HG03095 (cell line): ENCODE measurements around the gene EPB41L4A.

Source experiments
- ATAC-seq: cut with Tn5 transposase; IDR thresholded peaks from one replicate; pipeline ENCODE4 v1.9.1; 2021; ENCODE audit warnings: moderate library complexity; ENCODE audit not compliant: unreplicated experiment

Gene EPB41L4A

GRCh38 chr5:112165897-112166737 is 253.0 kb downstream of the EPB41L4A start:
- ATAC-seq = no peak

DNA sequence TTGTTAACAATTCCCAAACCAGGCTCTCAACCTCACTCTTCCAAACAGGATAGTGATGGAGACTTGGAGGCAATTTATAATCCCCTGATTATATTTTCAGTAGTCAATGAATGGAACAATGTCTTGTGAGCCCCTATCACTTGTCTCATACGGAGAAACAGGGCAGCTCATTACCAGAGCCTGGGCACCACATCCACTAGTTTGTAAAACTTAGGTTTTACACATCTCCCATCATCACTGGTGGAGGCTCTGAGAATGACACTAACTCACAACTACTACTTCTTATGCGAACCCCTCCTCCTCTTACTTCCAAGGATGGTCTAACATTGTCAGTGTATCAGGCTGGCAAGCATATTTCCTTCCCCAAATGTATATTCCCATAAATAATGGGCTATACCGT is 253.7 kb downstream of the EPB41L4A start:
- ATAC-seq = no peak

DNA sequence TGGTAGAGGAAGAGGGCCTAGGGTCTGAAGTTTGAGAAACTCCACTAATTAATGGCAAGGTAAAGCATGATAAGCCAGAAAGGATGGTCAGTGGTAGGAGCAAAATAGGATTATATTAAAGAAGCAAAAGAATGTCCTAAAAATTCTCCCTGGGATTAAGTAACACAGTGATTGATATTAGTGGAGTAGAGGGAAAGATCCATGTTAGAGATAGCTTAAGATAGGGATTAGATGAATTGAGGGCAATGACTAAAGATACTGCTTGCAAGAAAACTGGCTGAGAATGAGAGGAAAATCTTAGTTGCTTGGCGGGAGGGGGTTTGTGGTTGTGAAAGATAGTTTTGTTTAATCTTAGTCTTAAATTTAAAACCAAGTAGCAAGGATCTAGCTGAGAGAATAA is 255.6 kb downstream of the EPB41L4A start:
- ATAC-seq = no peak

GRCh38 chr5:112161392-112161748 is 257.7 kb downstream of the EPB41L4A start:
- ATAC-seq = no peak

GRCh38 chr5:112160652-112161391 is 258.3 kb downstream of the EPB41L4A start:
- ATAC-seq = peak; percentile 96

DNA sequence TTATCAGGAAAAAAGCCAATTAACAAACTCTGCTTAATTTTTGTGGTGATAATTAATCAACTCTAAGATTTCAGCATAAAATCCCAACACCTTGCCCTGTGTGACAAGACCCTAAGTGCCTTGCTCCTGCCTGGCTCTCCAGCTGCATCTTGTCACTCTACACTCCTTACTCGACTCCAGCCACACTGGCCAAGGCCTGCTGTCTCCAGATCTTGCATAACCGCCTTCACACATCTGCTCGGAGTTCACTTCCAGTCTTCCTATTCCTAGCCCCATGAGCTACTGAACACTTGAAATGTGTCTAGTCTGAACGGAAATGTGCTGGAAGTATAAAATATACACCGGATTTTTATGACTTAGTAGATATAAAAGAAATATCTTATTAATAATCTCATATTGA is 259.6 kb downstream of the EPB41L4A start:
- no peak for ATAC-seq

DNA sequence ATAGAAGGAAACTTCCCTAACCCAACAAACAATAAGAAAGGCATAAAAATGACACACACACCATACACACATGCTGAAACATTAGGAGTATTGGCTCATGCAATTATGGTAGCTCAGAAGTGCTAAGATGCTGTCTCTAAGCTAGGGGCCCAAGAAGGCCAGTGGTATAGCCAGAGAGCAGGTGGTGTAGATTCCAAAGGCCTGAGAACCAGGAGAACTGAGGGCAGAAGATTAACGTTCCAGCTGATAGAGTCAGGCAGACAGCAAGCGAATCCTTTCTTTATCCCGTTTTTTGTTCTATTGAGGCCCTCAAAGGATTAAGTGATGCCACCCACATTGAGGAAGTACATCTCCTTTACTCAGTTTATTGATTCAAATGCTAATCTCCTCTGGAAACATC is 262.9 kb downstream of the EPB41L4A start:
- no peak for ATAC-seq

DNA sequence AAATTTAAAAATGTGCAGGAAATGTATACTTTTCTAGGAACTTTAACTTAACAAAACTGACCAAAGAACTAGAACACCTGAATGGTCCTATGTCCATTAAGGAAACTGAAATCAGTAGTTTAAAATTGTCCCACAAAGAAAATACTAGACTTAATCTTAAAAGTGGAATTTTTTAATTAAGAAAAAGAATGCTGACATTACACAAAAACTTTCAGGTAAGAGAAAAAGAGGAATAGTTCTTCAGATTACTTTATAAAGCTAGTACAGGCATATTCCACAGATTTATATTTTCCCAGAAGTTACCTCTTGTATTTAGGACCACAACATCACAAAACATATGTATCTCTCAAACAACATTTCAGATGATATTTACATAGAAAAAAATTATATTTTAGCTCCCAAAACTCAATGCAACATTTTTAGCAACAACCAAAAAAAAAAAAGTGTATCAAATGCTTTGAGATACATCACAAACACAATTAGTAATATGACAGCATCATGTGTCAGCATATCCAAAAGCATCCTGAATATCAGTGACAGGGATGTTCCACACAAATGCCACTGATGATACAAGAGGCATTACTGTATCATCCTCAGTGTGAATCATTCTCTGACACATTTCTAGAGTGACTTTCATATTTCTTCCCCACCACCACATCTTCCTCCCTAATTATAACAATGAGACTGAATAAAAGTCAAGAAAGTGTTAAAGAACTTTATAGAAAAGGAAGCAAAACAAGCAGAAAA is 264.0 kb downstream of the EPB41L4A start:
- no peak for ATAC-seq

DNA sequence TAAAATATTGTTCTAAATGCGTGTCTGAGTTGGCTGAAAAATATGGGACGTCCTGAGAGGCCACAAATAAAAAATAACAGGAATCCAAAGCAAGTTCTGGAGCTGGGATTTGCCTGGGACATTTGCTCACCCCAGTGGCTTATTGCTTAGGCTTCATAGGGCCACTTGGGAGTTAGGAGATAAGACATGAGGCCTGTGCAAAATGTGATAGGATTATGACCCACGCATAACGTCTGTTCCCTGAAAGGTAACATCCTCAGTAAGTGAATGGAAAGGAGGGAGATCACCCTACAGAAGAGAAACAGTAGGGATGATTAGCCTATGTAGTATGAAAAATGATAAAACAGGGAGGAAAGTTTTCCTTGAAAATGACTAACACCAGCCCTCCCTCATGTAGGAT is 269.4 kb downstream of the EPB41L4A start:
- ATAC-seq = no peak

GRCh38 chr5:112146323-112147226 is 272.5 kb downstream of the EPB41L4A start:
- ATAC-seq = peak; percentile 67

GRCh38 chr5:112143690-112144089 is 275.4 kb downstream of the EPB41L4A start:
- no peak for ATAC-seq

DNA sequence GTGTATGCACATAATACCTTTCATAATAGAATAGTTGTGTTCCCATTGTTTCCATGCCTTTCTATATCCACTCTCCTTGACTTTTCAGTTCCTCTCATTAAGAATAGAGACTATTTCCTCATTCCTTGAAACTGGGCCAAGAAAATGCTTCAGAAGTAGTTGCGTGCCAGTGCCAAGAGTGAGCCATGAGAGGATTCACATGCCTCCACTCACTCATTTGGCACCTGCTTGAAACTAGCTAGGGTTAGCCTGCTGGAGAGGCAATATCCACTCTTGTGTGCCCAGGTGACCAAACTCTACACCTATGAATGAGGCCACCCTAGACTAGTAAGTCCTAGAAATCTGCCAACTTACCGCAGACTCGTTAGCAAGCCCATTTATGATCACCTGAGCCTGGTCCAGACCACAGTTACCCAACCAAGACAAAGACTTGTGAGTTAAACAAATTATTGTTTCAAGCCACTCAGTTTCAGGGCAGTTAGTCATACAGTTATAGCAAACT is 276.3 kb downstream of the EPB41L4A start:
- ATAC-seq = no peak

DNA sequence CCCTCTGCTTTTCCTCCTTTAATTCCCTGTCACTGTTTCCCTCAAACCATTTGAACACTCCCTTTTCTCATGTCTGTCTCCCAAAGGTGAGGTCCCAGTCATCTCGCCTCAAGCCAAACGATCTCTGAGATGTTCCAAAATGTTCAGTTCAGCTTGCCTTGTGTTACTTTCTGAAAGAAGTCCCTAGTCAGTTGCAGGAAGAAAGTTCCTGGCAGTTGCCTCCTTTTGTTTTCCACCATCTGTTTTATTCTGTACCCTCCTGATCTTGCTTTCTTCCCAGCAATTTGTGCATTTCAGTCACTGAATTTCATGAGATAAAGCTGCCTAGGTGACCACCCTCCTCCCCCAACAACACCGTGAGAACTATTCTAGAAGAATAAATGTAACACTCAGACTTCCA is 277.5 kb downstream of the EPB41L4A start:
- ATAC-seq = no peak

DNA sequence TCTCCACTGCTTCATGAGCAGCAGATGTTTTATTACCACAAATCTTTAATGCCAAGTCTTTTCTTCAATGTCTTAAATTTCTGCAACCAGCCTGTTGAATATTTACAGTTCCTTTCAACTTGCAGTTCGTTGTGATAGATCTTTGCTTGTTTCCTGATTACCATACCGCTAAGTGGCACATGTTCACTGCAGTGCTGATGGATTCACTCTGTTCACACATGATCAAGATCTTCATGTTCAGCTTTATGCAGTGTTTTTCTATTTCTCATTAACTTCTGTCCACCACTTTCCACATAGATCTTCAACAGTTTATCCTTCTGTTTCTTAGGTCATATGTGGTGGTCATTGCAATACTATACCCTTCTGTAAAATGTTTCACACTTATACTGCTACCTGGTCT is 280.6 kb downstream of the EPB41L4A start:
- no peak for ATAC-seq

DNA sequence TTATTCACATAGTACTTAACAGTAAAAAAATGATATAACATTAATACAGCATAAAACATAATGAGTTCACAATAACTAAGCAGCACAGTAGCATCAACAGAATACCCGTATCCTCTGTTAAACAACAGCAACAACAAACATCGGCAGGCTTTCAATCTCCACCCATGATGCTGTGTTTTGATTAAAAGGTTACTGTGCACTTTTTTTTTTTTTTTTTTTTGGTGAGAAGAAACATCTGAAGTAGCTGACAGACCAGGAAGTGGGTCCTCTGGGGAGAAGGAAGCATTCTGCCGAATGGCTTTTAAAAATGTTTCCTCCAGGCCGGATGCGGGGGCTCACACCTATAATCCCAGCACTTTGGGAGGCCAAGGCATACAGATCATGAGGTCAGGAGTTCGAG is 282.3 kb downstream of the EPB41L4A start:
- ATAC-seq = no peak

DNA sequence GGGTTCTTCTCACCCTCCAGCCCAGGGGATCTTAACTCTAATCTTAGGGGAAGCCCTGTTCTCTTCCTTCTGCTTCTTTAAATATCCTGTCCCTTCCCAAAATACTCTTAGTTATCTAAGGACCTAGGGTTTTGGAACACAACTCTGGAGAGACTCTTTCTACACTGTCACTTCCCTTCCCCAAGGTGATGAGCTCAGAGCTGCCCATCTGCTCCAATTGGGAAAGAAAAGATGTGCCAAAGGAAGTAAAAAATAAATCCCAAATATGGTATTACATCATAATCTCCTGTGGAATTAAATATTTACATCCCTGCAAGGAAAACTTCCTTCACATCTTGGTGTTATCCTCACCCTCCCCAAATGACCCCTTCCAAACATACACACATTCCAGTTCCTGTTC is 291.2 kb downstream of the EPB41L4A start:
- no peak for ATAC-seq

DNA sequence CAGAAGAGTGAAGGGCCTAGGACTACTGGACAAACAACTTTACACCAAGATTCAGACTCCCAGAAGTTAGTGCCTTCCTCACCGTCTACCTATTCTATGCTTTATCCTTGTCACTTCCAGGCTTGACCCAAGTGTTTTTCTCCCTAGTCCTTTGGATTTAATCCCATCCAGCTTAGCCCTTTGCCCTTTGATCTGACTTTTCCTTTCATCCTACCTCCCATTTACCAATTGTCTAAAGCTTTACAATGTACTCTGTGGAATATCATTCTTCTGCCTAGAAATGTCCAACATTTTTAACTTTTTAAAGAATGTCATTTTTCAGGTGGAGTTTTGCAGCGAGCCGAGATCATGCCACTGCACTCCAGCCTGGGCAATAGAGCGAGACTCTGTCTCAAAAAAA is 292.1 kb downstream of the EPB41L4A start:
- ATAC-seq = no peak

DNA sequence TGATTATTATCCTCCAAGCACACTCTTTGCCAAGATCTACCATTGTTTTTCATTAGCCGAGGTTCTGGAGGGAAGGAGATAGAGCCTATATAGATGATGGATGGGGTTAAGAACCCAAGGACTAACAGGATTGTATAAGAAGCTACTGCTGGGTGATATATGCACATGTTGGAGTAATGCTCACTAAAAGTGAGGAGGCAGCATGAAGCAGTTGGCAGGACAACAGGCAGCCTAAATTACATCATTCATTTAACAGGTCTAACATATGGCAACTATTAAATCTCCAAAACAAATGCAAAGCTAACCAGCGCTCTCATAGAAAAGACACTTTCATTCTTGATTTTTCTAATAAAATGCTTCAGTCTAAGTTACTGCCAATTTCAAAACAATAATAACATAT is 293.2 kb downstream of the EPB41L4A start:
- no peak for ATAC-seq

DNA sequence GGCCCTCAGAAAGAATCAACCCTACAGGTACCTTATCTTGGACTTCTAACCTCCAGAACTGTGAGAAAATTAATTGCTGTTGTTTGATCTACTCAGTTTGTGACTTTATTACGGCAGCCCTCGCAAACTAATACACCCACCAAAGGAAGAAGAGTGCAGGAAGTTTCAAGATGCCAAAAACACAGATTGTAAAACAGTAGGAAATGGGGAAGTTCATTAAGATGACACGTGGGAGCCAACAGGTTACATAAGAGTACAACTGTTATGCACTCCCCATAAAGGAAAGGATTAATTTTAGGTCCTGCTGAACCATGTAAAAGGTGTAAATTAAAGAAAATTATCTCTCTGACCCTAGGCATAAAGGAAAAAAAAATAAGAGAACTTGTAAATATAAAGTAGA is 294.3 kb downstream of the EPB41L4A start:
- no peak for ATAC-seq

DNA sequence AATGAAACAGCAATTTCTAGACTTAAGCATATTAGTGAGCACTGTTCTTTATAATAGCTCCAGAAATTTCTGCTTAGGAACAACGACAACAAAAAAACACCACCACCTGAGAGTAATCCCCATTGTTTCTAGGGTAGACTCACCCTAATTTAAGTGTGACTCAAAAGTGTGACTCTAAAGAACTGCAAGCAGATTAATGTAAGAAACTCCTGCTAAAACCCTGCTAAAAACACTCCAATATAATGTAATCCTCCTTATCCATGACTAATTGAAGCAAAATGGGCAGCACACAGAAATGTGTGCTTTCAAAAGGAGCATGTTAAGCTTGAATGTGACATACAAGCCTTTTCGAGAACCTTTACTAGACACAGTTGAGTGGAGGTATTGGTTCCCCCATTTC is 296.0 kb downstream of the EPB41L4A start:
- ATAC-seq = no peak

DNA sequence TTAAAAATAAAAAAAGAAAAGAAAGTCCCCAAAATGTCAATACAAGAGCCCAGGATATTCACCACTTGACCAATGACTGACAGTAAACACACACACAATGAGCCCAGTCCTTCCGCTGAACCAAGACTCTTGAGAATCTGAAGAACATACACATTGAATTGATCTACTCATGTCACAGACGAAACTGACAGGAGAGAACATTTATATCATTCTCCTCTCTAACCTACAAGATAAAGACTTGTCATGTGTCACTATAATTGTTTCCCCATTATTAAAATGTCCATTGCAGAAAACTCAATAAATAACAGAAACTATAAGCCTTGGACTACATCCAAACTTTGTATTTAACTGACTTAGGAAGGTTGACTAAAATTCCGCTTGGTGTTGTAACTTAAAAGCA is 296.7 kb downstream of the EPB41L4A start:
- ATAC-seq = no peak
